Caco-2 (cell line): Measurements from ENCODE around the gene MEX3C. TPM values are rescaled to one million over a fixed set of nuclear protein-coding genes. Genes with fewer than 3 reads are reported as not detected.

ENCODE experiments used
- BruUV-seq: library from RNA; stranded (reverse); fragments of 400-500 nt; replicated peaks from 2 replicates; lab custom pipeline; 2021; lab: Mats Ljungman, UMichigan
- CTCF ChIA-PET: fragments of 300-600 bp; sonication (Branson Sonifier 250); formaldehyde crosslinking; loops from one replicate; lab custom pipeline; 2022; ENCODE audit warnings: antibody characterized with exemption; lab: Charles Lee
- POLR2A ChIA-PET: fragments of 300-600 bp; sonication (Branson Sonifier 250); formaldehyde crosslinking; loops from one replicate; lab custom pipeline; 2022; ENCODE audit warnings: antibody characterized with exemption; lab: Charles Lee
- DNase-seq, 2 experiments: peaks; one replicate each; pipeline versions ENCODE4 v3.0.0 to v3.0.0-alpha.2; 2020 to 2022
- H3K27me3 ChIP-seq: replicated peaks from 2 replicates; pipeline ENCODE4 v1.6.0; 2011; ENCODE audit warnings: low read length; ENCODE audit not compliant: control insufficient read depth, insufficient read depth
- H3K36me3 ChIP-seq: 2 replicates; pipeline ENCODE4 v1.5.1; 2011; ENCODE audit warnings: low read length; ENCODE audit not compliant: control insufficient read depth, insufficient read depth
- H3K4me1 ChIP-seq: fragments of 250-450 bp; sonication (Bioruptor Pico); 2 replicates; pipeline ENCODE4 v1.5.1; 2020; ENCODE audit warnings: mild to moderate bottlenecking
- H3K4me3 ChIP-seq: 2 replicates; pipeline ENCODE4 v1.5.1; 2011; ENCODE audit warnings: low read depth, mild to moderate bottlenecking, control low read depth, low read length
- H3K9me3 ChIP-seq: fragments of 250-450 bp; sonication (Bioruptor Pico); 2 replicates; pipeline ENCODE4 v1.5.1; 2020; ENCODE audit warnings: mild to moderate bottlenecking, moderate library complexity
- H3K27ac Mint-ChIP-seq: one replicate; pipeline ENCODE4 v1.8.0; 2022; ENCODE audit warnings: mixed read lengths; ENCODE audit not compliant: unreplicated experiment
- H3K27me3 Mint-ChIP-seq: one replicate; pipeline ENCODE4 v1.8.0; 2022; ENCODE audit warnings: mixed read lengths; ENCODE audit not compliant: insufficient read depth, unreplicated experiment
- H3K36me3 Mint-ChIP-seq: one replicate; pipeline ENCODE4 v1.8.0; 2022; ENCODE audit warnings: mild to moderate bottlenecking, mixed read lengths; ENCODE audit not compliant: insufficient read depth, unreplicated experiment
- H3K4me1 Mint-ChIP-seq: one replicate; pipeline ENCODE4 v1.8.0; 2022; ENCODE audit warnings: low read depth, mixed read lengths; ENCODE audit not compliant: unreplicated experiment
- H3K4me3 Mint-ChIP-seq: one replicate; pipeline ENCODE4 v1.8.0; 2022; ENCODE audit warnings: mild to moderate bottlenecking, moderate library complexity, mixed read lengths; ENCODE audit not compliant: unreplicated experiment
- H3K9me3 Mint-ChIP-seq: one replicate; pipeline ENCODE4 v1.8.0; 2022; ENCODE audit warnings: mixed read lengths; ENCODE audit not compliant: unreplicated experiment
- CTCF ChIP-seq, 2 experiments: fragments of 200-600 bp in 1 of 2; IDR thresholded peaks; 1 replicate in 1 of 2; 2 replicates in 1 of 2; pipeline versions ENCODE4 v1.5.1 to v1.8.0; 2011 to 2022; ENCODE audit warnings: antibody characterized with exemption in 1 of 2, control low read depth in 1 of 2, inconsistent platforms in 1 of 2, low read depth in 1 of 2, low read length in 1 of 2, mild to moderate bottlenecking in 1 of 2, moderate library complexity in 1 of 2; ENCODE audit not compliant: insufficient read depth in 1 of 2, severe bottlenecking in 1 of 2, unreplicated experiment in 1 of 2
- intact Hi-C: fragments of 100-400 bp; cut with micrococcal nuclease; formaldehyde crosslinking; loops from one replicate; pipeline ENCODE4 v1.10.0; 2022; ENCODE audit not compliant: unreplicated experiment
- total RNA-seq: library from RNA; stranded (reverse); gene quantifications from 2 replicates; pipeline ENCODE4 v1.2.3, GENCODE V29; 2022

Gene MEX3C
- total RNA-seq, 1 experiment from 2014 or later = 47.0 TPM

GRCh38 chr18:51133580-51134160 lies 63.8 kb downstream of the MEX3C start:
- no peaks in the 10 kb centered on the region for H3K36me3 ChIP-seq
- Mint-ChIP-seq H3K27ac (no peak overlapping the region), H3K9me3 (no peaks in the 10 kb centered on the region), H3K4me3 (no peak overlapping the region), H3K4me1 (no peaks in the 10 kb centered on the region), H3K27me3 (no peaks in the 10 kb centered on the region), H3K36me3 (no peaks in the 10 kb centered on the region)
- BruUV-seq = no TSS peak
- CTCF ChIA-PET = no interaction called here
- POLR2A ChIA-PET = no interaction called here
- H3K27me3 ChIP-seq = no peaks in the 10 kb centered on the region
- intact Hi-C loops = loop anchor here (10.0 kb wide), 1 partner anchor 401 kb away; no protein-coding TSS in a partner anchor
- no peak for DNase-seq
- TF ChIP-seq CTCF (IDR thresholded peaks at IDR 0.05; ENCODE audit: insufficient read depth in 1 of 2, low read depth in 1 of 2, low read length in 1 of 2, severe bottlenecking in 1 of 2, unreplicated experiment in 1 of 2) = no peak
- no peaks in the 10 kb centered on the region for H3K4me1 ChIP-seq
- H3K9me3 ChIP-seq = no peaks in the 10 kb centered on the region
- H3K4me3 ChIP-seq = no peak overlapping the region

- intact Hi-C loops = loop anchor here (10.0 kb wide), 1 partner anchor 402 kb away; no protein-coding TSS in a partner anchor
- H3K9me3 Mint-ChIP-seq = no peaks in the 10 kb centered on the region
- Histone ChIP-seq H3K4me3 (no peak overlapping the region), H3K9me3 (no peaks in the 10 kb centered on the region), H3K4me1 (no peaks in the 10 kb centered on the region), H3K36me3 (no peaks in the 10 kb centered on the region), H3K27me3 (no peaks in the 10 kb centered on the region)
- no peak for DNase-seq
- H3K36me3 Mint-ChIP-seq = no peaks in the 10 kb centered on the region
- no peak overlapping the region for H3K4me3 Mint-ChIP-seq
- POLR2A ChIA-PET = no interaction called here
- no TSS peak for BruUV-seq
- no peak overlapping the region for H3K27ac Mint-ChIP-seq
- no peaks in the 10 kb centered on the region for H3K27me3 Mint-ChIP-seq
- CTCF ChIA-PET = no interaction called here
- TF ChIP-seq CTCF (IDR thresholded peaks at IDR 0.05; ENCODE audit: insufficient read depth in 1 of 2, low read depth in 1 of 2, low read length in 1 of 2, severe bottlenecking in 1 of 2, unreplicated experiment in 1 of 2) = no peak
- no peaks in the 10 kb centered on the region for H3K4me1 Mint-ChIP-seq
Observed at GRCh38 chr18:51132256-51132935, 65.1 kb downstream of the MEX3C start.

GRCh38 chr18:51128533-51128932 lies 68.9 kb downstream of the MEX3C start:
- intact Hi-C loops = no loop called here
- Mint-ChIP-seq H3K9me3 (no peaks in the 10 kb centered on the region), H3K27ac (no peak overlapping the region), H3K27me3 (no peaks in the 10 kb centered on the region), H3K36me3 (no peaks in the 10 kb centered on the region), H3K4me1 (no peaks in the 10 kb centered on the region), H3K4me3 (no peak overlapping the region)
- TF ChIP-seq CTCF (IDR thresholded peaks at IDR 0.05; ENCODE audit: insufficient read depth in 1 of 2, low read depth in 1 of 2, low read length in 1 of 2, severe bottlenecking in 1 of 2, unreplicated experiment in 1 of 2) = no peak
- no peaks in the 10 kb centered on the region for H3K27me3 ChIP-seq
- H3K9me3 ChIP-seq = no peaks in the 10 kb centered on the region
- CTCF ChIA-PET = no interaction called here
- H3K4me3 ChIP-seq = no peak overlapping the region
- POLR2A ChIA-PET = no interaction called here
- H3K36me3 ChIP-seq = no peaks in the 10 kb centered on the region
- BruUV-seq = no TSS peak
- no peaks in the 10 kb centered on the region for H3K4me1 ChIP-seq
- no peak for DNase-seq
